Subcutaneous abdominal adipose tissue (tissue), 5 donors: ENCODE data around the gene EFCAB10.
"Not testable (repeated sequence)": the region's sequence is repeated elsewhere in the genome, so short reads cannot be mapped to it uniquely, and the experiment has no call there.

ENCODE experiments used
- H3K27ac ChIP-seq: one replicate; pipeline ENCODE4 v1.7.0; 2013; ENCODE audit warnings: low read depth, mild to moderate bottlenecking, inconsistent platforms, low read length, moderate library complexity
- H3K27me3 ChIP-seq, 5 donors: one replicate each; pipeline ENCODE4 v1.7.0; 2013; ENCODE audit warnings: low read length in 5 of 5, inconsistent platforms in 1 of 5; ENCODE audit not compliant: control insufficient read depth in 5 of 5, insufficient read depth in 4 of 5
- H3K36me3 ChIP-seq, 5 donors: one replicate each; pipeline ENCODE4 v1.7.0; 2013; ENCODE audit warnings: low read length in 5 of 5; ENCODE audit not compliant: control insufficient read depth in 5 of 5, insufficient read depth in 5 of 5
- H3K4me1 ChIP-seq, 5 donors: one replicate each; pipeline ENCODE4 v1.7.0; 2013; ENCODE audit warnings: low read length in 5 of 5, mild to moderate bottlenecking in 3 of 5, moderate library complexity in 1 of 5; ENCODE audit not compliant: control insufficient read depth in 5 of 5, insufficient read depth in 5 of 5
- H3K4me3 ChIP-seq, 5 donors: one replicate each; pipeline ENCODE4 v1.7.0; 2013; ENCODE audit warnings: low read length in 5 of 5, low read depth in 1 of 5
- H3K9ac ChIP-seq, 5 donors: one replicate each; pipeline ENCODE4 v1.7.0; 2013; ENCODE audit warnings: low read length in 5 of 5, mild to moderate bottlenecking in 4 of 5, moderate library complexity in 3 of 5
- H3K9me3 ChIP-seq, 5 donors: one replicate each; pipeline ENCODE4 v1.7.0; 2013; ENCODE audit warnings: low read length in 5 of 5; ENCODE audit not compliant: control insufficient read depth in 5 of 5
- donor health status: healthy.
- donor health status: healthy.
- donor health status: healthy.
- donor health status: healthy.
- donor health status: healthy.

The EFCAB10 gene

GRCh38 chr7:105532709-105533460 is 48.4 kb downstream of the EFCAB10 start:
- peaks cover 0 to 11% (median 7%) of the 10 kb centered on the region in 5 donors for H3K36me3 ChIP-seq
- peak overlapping the region; percentile 98 to 100 (median 99) for H3K4me3 ChIP-seq
- peak overlapping the region; percentile 99 to 100 (median 100) for H3K9ac ChIP-seq
- H3K9me3 ChIP-seq, result no peaks in the 10 kb centered on the region
- peak overlapping the region; percentile 72 for H3K27ac ChIP-seq
- no peaks in the 10 kb centered on the region for H3K27me3 ChIP-seq
- H3K4me1 ChIP-seq, result peaks cover 2 to 27% (median 21%) of the 10 kb centered on the region in 5 donors

DNA sequence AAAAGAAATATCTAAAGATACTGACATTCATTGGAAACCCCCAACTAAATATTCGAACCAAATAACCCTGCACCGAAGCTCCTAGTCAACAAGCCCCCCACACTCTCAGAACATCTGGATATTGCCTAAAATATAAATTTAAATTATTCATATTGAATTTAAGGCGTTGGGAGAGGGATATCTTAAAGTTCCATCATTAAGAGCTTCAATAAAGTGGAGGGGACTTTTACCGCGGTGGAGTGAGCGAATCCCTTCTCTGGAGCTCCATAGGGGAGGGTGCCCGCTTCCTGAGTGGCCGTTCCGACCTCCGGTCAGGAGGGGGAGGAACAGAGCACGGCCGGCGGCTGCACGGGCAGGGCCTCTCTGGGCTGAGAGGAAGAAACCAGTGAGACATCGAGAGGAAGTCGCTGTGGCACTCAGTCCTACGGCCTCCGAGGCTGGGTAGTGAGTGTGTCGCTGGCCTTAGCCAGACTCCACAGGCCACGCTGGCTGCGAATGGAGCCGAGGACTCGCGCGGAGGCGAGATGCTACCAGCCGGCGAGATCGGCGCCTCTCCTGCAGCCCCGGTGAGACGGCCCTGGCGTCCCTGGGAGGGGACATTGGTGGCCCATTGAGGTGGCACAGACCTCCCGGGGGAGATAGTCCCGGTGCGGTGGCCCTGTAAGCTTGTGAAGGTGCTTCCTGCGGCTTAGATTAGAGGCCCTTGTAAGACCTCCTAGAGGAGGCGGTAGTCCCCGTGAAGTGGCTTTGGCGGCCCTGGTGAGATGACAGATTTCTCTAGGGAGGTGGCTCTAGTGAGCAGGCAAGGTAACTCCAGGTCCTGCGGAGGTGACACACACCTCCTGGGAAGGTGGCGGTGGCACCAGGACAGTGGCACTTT is 49.3 kb downstream of the EFCAB10 start, which contains the start of gene RINT1:
RINT1 (plus strand) TSS at position 410 of the 880 bp plus-strand sequence; CDS start at position 525, 115 bp downstream.
- Histone ChIP-seq H3K9me3 (no peaks in the 10 kb centered on the region), H3K9ac (peak within 1 kb of the TSS; percentile 99 to 100 (median 100)), H3K4me1 (peaks cover 2 to 27% (median 21%) of the 10 kb centered on the region in 5 donors), H3K27ac (peak within 1 kb of the TSS; percentile 72), H3K4me3 (peak within 1 kb of the TSS; percentile 98 to 100 (median 99)), H3K36me3 (peaks cover 0 to 7% (median 1%) of the 10 kb centered on the region in 5 donors), H3K27me3 (no peaks in the 10 kb centered on the region)

- Histone ChIP-seq H3K4me3 (no peak overlapping the region), H3K36me3 (peaks cover 0 to 2% (median 0%) of the 10 kb centered on the region in 5 donors), H3K9me3 (no peaks in the 10 kb centered on the region), H3K4me1 (peaks cover 2 to 27% (median 21%) of the 10 kb centered on the region in 5 donors), H3K9ac (no peak overlapping the region), H3K27me3 (no peaks in the 10 kb centered on the region), H3K27ac (no peak overlapping the region)
Measured at GRCh38 chr7:105530546-105530945, 50.7 kb downstream of the EFCAB10 start.

GRCh38 chr7:105530126-105530525 is 51.2 kb downstream of the EFCAB10 start:
- H3K4me3 ChIP-seq, result no peak overlapping the region
- no peaks in the 10 kb centered on the region for H3K9me3 ChIP-seq
- peaks cover 2 to 27% (median 21%) of the 10 kb centered on the region in 5 donors for H3K4me1 ChIP-seq
- no peak overlapping the region for H3K27ac ChIP-seq
- no peaks in the 10 kb centered on the region for H3K36me3 ChIP-seq
- no peak overlapping the region for H3K9ac ChIP-seq
- H3K27me3 ChIP-seq, result no peaks in the 10 kb centered on the region

DNA sequence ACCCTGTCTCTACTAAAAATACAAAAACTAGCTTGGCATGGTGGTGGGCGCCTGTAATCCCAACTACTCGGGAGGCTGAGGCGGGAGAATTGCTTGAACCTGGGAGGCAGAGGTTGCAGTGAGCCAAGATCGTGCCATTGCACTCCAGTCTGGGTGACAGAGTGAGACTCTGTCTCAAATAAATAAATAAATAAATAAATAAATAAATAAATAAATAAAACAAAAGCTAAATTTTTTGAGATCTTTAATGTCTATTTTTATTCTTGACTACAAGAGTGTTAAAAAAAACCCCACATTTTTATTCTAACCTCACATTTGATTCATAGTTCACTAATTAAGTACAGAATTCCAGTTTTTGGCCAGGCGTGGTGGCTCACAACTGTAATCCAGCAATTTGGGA is 53.6 kb downstream of the EFCAB10 start:
- not testable (repeated sequence) for H3K4me3 ChIP-seq, H3K27me3 ChIP-seq, H3K9ac ChIP-seq, H3K9me3 ChIP-seq, H3K27ac ChIP-seq, H3K36me3 ChIP-seq
- H3K4me1 ChIP-seq, result peaks cover under 1 to 16% (median 12%) of the 10 kb centered on the region in 5 donors

DNA sequence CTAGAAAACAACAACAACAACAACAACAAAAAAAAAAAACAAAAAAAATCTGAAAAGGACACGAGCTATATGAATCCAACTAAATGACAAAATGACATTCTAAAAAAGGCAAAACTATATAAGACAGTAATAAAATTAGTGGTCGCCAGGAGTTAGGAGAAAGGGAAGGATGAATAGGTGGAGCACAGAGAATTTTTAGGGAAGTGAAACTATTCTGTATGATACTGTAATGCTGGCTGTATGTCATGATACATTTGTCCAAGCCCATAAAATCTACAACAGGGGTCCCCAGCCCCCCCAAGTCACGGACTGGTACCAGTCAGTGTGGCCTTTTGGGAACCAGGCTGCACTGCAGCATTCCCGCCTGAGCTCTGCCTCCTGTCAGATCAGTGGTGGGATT is 56.5 kb downstream of the EFCAB10 start:
- no peaks in the 10 kb centered on the region for H3K27me3 ChIP-seq
- no peak overlapping the region for H3K9ac ChIP-seq
- no peak overlapping the region for H3K4me3 ChIP-seq
- H3K27ac ChIP-seq, result no peak overlapping the region
- no peaks in the 10 kb centered on the region for H3K9me3 ChIP-seq
- no peaks in the 10 kb centered on the region for H3K36me3 ChIP-seq
- H3K4me1 ChIP-seq, result peaks cover 0 to 16% (median 14%) of the 10 kb centered on the region in 5 donors

- H3K27ac ChIP-seq, H3K36me3 ChIP-seq, H3K27me3 ChIP-seq, H3K9me3 ChIP-seq, H3K4me3 ChIP-seq, H3K9ac ChIP-seq: not testable (repeated sequence)
- H3K4me1 ChIP-seq, result peaks cover 0 to 16% (median 14%) of the 10 kb centered on the region in 5 donors
Measured at GRCh38 chr7:105524423-105524822, 56.9 kb downstream of the EFCAB10 start.

- H3K27ac ChIP-seq, result peak within 1 kb of the TSS; percentile 84
- peaks cover 0 to 2% (median 0%) of the 10 kb centered on the region in 5 donors for H3K36me3 ChIP-seq
- H3K9me3 ChIP-seq, result no peaks in the 10 kb centered on the region
- peak within 1 kb of the TSS; percentile 68 to 87 (median 82) for H3K4me3 ChIP-seq
- peaks cover 0 to 16% (median 14%) of the 10 kb centered on the region in 5 donors for H3K4me1 ChIP-seq
- peak within 1 kb of the TSS in 4 of 5 donors; percentile 71 to 88 (median 80) for H3K9ac ChIP-seq
- H3K27me3 ChIP-seq, result no peaks in the 10 kb centered on the region
Measured at GRCh38 chr7:105521717-105522463, 59.4 kb downstream of the EFCAB10 start, which contains the start of gene PUS7. TSS of gene PUS7 (minus strand) at chr7:105522271. CDS start at chr7:105508512, 13,759 bp downstream.

DNA sequence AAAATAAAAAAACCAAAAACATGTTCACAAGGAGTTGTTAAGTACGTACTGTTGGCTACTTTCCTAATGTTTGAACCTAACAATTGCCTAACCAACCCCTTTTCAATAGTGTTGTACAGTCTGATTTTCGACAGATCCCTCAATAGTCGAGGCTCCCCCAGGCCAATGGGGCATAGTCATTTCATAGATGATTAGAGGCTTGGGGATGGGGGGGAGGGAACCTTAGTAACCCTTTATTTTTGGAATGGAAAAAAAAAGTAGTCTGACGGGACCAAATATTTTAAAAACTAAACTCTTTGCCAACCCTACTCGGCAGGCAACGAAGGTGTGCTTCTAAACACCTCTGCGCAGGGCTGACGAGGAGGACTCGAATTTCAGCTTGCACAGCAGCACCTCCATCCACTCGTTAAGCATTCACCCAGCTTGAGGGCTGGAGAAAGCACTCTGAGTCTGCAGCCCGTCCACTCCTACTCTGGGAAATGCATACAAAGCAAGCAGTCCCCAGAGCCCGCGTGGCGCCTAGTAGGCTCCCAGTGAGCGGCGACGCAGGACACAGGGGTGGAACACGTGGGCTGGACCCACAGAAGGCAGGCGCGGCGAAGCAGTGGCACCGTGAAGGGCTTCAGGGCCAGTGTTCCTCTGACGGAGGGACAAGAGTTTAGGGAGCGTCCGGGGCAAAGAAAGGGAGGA is 60.1 kb downstream of the EFCAB10 start:
- Histone ChIP-seq H3K4me1 (peaks cover 0 to 16% (median 14%) of the 10 kb centered on the region in 5 donors), H3K27ac (peak overlapping the region; percentile 84), H3K9me3 (no peaks in the 10 kb centered on the region), H3K4me3 (peak overlapping the region; percentile 68 to 87 (median 82)), H3K27me3 (no peaks in the 10 kb centered on the region), H3K36me3 (peaks cover 0 to 2% (median 0%) of the 10 kb centered on the region in 5 donors), H3K9ac (peak overlapping the region in 4 of 5 donors; percentile 60 to 88 (median 80))
